NCI-H2081 (cell line): Measurements from ENCODE around the gene CHD2.

Experiments
- DNase-seq, 2 experiments: peaks; one replicate each; lab custom pipeline; 2025; lab: John Stamatoyannopoulos, UW

Gene CHD2

DNA sequence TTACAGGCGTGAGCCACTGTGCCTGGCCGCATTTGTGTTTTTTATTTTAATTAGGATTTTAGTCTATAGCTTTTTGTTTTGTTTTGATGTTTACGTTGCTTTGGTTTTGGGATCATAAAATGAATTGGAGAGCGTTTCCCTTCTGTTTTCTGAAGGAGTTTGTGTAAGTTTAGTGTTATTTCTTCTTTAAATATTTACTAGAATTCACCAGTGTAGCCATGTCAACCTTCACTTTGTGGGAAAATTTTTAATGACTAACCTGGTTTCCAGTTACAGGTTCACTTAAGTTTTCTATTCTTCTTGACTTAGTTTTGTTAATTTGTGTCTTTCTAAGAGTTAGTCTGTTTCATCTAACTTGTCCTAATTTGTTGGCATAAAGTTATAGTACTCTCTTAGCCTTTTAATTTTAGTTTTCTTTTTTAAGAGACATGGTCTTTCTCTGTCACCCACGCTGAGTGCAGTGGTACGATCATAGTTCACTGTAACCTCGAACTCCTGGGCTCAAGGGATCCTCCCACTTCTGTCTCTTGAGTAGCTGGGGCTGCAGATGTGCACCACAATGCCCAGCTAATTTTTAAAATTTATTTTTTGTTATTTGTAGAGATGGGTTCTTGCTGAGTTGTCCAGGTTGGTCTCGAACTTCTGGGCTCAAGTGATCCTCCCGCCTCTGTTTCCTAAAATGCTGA is 61.0 kb downstream of the CHD2 start:
- DNase-seq = no peak

DNA sequence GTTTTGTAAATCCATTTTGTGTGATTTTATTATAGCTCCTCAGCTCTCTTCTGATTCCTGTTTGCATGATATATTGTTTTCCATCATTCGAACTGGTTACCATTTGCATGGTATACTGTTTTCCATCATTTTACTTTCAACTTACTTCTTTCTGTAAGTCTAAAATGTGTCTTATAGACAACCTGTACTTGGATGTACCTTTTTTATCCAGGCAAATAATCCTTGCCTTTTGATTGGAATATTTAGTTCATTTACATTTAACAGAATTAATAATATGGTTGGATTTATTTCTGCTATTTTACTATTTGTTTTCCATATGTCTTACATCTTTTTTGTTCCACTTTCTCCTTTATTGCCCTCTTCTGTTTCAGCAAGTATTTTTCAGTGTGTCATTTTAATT is 62.8 kb downstream of the CHD2 start:
- DNase-seq = no peak

DNA sequence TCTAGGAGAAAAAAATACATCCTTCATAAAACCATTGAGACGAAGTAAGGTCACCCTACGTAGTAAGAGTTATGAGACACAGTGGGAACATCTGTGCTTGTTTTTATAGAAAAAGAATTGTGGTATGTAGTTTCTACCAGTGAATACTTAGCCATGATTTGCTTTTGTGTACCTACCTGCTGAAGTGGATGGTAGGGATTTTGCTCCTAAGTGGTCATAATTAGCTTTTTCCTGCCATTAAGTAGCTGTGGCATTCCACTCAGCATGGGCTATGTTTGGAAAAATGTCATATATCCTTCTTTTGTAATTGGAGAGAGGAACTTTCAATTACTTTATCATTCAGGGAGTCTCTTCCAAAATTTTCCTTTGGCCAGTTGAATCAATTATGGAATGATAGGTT is 63.7 kb downstream of the CHD2 start:
- peak; percentile 6 to 64 for DNase-seq

DNA sequence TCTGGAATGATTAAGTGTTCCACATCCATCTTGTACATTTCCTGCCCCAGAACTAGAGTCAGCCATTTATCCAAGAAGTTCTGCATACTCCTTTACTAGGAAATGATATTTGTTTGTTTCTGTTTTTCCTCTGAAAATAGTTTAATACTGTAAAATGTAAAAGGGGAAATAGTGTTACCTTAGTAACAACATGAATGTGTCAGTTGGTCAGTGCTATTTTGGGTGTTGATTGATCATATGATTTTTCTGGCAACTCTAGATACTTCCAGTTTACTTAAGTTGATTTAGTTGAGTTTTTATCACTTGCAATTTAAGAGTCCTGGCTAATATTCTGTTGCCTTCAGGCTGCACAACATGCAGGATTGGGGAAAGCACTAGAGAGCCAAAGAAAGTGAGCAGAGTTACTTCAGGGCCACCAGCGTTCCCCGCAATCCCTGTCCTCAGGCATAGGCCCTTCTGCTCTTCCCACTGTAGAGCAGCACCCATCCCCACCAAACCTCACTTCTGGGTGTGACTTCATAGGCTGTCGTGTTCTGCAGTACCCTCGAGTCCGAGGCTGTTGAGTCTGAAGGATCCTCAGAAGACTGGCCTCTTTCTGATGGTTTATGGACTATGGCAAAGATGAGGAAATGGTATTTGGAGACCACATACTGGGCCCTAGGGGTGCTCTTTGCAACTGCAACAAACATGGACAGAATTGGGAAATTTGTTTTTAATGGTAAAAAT is 69.0 kb downstream of the CHD2 start:
- no peak for DNase-seq

DNA sequence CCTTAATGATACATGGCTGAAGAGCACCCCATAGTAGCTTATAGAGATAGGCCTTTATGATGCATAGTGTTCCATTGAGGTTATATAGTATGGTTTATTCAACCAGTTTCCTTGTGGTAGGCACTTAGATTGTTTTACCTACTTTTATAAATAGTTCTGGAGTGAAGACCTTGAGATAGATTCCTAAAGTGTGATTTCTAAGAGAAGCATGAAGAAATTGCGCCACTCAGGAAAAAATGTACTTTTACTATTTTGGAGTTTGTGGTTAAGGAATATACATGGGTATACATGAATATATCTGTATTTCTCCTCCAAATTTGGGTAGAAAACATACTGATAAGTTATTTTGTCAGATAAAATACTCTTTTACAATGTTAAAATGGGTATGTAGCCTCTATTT is 70.5 kb downstream of the CHD2 start:
- DNase-seq = no peak

DNA sequence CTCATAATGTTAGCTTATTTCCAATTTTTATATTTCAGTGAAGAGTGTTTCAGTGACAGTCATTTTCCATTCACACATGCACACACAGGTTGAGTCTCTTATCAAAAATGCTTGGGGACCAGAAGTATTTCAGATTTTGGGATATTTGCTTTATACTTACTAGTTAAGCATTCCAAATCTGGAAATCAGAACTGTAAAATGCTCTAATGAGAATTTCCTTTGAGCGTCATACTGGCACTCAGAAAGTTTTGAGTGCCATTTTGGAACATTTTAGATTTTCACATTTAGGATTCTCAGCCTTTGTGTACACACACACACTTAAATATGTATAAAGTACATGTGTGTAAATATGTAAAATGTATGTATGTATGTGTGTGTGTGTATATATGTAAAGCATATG is 71.0 kb downstream of the CHD2 start:
- no peak for DNase-seq

DNA sequence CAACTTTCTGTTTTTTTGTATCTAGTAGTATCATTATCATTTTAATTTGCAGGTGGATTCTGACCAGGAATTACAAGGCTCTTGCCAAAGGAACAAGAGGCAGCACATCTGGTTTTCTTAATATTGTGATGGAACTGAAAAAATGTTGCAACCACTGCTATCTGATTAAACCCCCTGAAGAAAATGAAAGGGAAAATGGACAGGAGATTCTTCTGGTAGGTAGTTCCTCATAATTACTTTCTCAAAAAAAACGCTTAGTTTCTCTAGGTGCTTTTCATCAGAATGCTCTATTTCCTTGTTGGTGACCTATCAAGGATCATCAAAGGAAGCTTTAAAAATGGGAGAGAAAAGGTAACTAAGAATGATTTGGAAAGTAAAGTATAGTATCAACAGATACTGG is 71.6 kb downstream of the CHD2 start:
- DNase-seq = no peak

DNA sequence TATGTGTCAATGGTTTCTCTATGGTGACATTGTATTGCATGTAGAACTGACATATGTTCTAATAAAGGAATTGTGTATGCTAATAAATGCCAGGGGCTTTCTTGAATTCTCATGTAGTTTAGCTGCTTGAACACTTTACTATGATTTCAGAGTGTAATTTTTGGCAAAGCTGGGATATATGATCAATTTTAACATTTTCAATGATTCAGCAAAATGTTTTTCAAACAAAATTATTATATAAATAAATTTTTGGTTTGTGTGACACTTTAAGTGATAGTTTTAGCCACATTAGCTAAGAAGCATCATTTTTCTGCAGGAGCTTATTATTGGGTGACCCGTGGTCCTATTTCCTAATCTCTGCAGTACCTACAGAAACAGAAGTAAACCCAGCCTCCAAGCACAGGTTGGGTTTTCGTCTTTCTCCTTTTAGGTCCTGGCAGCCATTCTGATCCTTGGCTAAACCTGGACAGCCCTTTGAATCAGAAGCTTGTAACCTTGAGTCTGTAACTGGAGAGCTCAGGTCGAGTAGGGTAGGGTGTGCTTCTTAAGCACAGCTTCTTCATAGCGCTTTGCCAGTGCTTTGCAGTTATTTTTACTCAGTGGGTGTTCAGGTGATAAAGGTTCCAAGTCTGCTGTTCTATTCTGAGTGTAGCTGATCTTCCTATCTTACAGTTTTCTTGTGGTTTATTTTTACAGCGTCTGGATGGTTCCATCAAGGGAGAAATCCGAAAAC is 74.2 kb downstream of the CHD2 start:
- DNase-seq = no peak

DNA sequence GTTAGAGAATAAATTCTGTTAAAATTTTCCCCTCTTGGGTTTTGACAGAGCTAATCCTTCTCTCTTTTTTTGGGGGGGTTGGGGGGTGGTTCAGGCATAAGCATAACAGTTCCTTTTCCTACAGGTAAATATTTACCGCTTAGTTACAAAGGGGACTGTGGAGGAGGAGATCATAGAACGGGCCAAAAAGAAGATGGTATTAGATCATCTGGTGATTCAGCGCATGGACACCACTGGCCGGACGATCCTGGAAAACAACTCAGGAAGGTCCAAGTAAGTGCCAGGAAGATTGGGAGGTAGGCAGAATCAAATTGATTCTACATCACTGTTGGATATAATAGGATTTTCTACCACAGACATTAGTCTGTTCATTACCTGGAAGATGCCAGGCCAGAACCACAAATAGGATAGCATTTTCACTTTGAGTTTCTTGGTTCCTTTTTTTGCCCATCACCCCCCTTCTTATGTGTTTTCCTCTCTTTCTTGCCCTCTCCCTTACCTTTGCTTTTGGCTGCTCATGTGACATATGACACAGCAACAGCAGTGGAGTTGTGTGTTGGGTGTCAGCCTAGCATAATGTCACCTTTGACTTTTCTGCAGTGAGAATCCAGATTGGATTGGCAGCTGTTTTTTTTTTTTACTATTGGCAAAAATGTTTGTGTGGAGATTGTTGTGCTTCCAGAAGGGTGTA is 79.0 kb downstream of the CHD2 start:
- DNase-seq = no peak

DNA sequence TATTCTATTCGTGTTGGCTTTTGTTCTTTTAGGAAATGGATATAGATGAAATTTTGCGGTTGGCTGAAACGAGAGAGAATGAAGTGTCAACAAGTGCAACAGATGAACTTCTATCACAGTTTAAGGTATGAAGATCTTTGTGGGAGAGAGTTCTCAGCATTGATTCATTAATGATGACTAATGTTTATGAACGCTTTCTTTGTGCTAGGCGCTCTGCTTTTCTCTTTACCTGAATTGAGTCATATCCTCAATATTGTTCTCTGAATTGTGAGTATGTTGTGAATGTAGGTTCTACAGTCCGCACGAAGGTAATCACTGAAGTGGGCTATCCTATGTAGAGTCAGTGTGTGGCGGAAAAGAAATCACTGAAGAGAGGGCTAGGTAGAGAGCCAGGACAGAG is 81.2 kb downstream of the CHD2 start:
- DNase-seq = no peak

DNA sequence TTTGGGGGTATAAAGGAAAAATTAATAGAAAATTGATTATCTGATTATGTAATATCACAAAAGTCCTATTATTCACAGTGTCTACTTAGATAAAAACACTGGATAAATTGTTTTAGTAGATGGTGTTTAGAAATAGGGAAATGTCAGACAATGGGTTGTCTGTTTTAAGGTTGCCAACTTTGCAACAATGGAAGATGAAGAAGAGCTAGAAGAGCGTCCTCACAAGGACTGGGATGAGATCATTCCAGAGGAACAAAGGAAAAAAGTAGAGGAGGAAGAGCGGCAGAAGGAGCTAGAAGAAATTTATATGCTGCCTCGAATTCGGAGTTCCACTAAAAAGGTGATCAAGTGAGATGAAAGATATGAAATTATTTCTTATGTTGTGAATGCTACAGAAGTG is 84.0 kb downstream of the CHD2 start:
- DNase-seq = no peak

DNA sequence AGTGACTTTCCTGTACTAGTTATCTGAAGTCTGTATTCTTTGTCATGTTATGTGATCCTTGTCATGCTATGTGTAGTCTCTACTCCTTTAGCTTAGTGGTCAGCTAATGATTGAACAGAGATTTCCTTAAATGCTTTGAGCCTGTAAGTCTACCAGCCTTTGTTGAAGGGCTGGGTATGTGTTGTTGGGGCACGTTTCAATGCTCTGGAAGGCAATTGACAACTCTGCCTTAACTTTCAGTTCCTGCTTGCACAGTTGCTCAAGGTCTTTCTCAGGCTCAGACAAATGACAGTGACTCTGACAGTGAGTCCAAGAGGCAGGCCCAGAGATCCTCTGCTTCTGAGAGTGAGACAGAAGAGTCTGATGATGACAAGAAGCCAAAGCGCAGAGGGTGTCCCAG is 89.3 kb downstream of the CHD2 start:
- no peak for DNase-seq

DNA sequence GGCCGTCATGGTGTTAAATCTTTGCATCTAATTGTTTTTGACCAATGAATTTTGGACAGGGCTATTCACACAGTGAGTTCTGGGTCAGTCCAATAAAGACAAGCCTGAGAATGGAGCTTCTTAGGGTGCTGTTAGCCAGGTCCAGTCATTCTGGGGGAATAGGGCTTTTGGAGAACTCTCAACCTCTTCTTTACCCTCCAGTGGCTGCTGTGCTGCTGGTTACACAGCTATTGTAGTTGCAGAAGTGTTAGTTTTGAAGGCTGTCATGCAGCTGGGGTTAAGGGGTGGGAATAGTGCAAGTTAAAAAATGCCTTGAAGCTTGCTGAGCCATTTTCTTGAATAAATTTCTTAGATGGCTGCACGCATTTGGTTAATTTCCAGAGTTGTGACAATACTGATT is 89.9 kb downstream of the CHD2 start:
- DNase-seq = no peak

DNA sequence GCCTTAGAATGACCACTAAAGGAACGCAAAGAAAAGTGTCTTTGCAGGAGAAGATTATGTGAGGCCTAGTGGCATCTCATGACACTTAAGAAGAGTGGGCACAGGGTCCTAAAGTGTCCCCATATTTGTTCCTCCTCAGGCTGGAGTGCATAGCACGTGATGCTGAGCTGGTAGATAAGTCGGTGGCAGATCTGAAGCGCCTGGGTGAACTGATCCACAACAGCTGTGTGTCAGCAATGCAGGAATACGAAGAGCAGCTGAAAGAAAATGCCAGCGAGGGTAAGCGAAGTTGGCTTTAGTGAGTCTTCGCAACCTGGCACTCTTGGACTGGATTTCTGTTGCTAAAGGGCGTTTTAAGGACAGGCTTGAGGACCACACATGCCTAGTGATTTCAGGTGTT is 92.6 kb downstream of the CHD2 start:
- no peak for DNase-seq

DNA sequence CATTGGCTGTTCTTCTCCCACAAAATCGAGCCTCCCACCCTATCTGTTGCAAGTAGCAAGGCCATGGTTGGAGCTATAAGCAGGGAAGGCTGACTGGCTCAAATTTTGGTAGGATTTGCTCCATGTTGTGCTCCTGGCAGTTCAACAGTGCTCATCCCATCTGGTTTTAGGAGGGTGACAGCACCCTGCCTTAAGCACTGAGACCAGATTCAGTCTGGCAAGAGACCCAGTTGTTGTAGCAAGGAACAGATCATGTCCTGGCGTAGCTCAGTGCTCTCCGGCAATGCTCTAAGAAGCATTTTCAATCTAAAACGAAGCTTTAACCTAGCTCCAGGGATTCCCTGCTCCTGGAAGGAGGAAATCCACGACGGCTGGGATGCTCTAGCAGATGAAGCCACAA is 97.7 kb downstream of the CHD2 start:
- DNase-seq = no peak

DNA sequence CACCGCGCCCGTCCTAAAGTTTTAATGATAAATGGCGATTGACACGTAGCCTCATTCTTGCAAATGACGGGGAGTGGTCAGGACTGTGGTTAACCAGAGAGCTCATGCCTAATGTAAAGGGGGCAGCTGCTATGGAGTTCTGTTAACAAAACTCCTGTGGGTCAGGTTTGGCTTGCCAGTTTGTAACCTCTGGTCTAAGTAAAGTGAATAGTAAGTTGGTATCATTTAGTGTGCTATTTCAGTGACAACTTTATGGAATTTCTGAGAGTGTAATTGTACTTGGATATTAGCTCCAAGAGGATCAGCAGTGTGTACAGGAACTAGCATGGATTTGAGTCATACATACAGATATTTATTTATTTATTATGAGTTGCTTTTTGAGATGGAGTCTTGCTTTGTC is 101.0 kb downstream of the CHD2 start:
- no peak for DNase-seq

DNA sequence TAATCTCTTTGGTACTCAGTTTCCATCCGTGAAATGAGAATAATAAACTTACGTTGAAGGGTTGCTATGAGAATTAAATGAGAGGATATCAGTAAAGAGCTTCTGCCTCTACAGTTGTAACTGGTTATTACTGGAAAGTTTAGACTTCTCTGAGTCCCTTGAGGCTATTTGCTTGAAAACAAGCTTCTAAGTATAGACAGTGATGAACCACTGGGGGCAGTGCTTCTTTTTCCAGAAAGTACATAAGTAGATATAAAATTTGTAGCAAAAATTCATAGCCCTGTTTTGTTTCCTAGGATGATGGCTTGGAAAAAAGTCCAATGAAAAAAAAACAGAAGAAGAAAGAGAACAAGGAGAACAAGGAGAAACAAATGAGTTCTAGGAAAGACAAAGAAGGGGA is 101.8 kb downstream of the CHD2 start:
- no peak for DNase-seq

DNA sequence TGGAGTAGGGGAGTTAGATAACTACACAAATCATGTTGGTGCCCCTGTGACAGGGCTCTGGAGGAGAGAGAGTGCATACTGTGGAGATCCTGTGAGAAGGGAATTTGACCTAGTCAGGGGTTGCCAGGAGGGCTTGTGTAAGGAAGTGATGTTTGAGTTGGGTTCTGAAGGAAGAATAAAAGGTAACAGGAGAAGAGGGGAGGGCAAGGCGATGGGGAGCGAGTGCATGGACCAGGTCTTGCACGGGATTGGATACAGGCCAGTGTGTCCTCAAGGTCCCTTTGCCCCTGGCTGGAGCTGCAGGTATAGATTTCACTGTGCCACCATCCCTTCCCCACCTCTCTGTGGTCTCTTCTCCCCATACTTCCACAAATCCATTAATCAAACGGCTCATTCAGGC is 105.0 kb downstream of the CHD2 start:
- DNase-seq = no peak

DNA sequence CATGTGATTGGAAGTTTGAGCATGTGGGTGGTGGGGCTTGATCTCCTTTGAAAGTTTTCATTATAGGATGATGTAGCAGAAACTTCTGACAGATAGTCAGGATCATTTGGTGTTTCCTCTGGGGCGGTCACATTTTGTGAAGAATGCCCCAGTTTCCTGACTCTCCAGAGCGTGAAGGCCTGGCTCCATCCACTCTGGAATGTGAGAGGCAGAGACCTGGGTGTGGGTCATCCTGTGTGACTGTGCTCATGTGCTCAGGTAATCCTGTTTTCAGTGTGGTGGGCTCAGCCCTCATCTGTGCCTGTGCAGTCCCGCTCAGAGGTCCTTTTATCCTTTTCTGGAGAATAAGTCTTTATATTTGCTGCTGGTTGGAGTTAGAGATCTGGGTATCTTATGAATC is 107.9 kb downstream of the CHD2 start:
- DNase-seq = no peak

DNA sequence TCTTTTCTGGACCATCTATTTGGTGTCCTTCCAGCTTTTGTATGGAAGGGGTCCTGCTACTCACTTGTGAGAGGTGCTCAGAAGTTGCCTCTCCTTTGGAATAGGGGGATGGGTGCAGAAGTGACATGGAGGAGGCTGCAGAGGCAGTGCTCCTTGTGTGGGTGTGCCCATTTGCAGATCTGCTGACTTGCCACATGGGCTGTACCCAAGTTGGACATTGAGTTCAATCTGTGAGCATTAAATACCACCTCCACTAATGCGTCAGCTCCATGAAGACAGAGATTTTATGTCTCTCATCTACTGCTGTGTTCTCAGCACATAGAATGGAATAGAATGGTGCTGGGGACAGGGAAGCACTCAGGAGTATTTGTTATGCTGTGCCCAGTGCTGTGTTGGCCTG is 112.7 kb downstream of the CHD2 start:
- DNase-seq = no peak

DNA sequence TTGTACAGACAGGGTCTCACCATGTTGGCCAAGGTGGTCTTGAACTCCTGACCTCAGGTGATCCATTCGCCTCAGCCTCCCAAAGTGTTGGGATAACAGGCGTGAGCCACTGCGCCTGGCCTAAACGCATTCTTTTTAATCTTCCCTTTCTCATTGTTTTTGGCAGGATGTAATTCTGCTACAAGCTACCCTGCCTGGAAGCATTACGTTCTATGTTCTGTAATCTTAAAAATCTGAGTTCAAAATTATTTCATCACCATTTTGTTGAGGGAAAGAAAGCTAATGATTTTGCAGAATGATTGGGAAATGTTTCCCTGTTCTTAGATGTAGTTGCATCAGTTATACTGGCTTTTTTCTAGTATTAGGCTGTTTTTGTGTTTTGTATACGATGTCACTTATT is 117.4 kb downstream of the CHD2 start:
- no peak for DNase-seq

DNA sequence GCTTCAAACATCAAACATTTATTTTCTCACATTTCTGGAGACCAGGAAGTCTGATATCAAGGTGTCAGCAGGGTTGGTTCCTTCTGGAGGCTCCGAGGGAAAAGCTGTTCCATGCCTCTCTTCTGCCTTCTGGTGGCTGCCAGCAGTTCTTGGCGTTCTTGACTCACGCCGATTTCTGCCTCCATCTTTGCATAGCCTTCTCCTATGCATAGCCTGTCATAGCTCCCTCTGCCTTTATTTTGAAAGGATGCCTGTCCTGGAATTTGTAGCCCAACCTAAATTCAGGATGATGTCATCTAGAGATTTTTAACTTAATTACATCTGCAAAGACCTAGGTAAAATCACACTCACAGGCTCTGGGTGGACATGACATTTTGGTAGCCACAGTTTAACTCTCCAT is 118.5 kb downstream of the CHD2 start:
- DNase-seq = peak in 1 of 2 experiments; percentile 30

DNA sequence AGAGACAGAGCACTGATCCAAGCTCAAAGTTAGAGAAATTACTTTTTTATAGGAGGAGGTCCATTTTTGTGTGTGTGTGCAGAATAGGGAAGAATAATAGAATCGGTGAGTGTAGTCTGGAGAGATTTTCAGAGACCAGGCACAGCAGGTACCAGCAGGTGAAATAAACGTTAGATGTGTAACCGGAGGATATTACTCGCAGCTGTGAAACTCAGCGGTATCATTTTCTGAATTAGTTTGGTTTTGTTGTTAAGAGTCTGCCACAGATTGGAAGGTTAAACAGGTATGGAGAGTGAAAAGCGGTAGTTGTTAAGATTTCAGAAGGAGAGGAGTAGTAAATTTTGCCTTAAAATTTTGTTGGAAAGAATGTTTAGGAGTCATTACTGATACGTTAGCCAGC is 119.0 kb downstream of the CHD2 start:
- no peak for DNase-seq
